H9 (cell line): ENCODE data around the gene TMEM273. TPM values are rescaled to one million over a fixed set of nuclear protein-coding genes. Genes with fewer than 3 reads are reported as not detected.

Experiments used
- DNase-seq: peaks from one replicate; pipeline ENCODE4 v3.0.0-alpha.2; 2017
- H2AFZ ChIP-seq: one replicate; pipeline ENCODE4 v1.6.1; 2013; ENCODE audit warnings: mild to moderate bottlenecking, low read length, control low read depth, moderate library complexity
- H2AK5ac ChIP-seq: 2 replicates; pipeline ENCODE4 v1.6.1; 2013; ENCODE audit warnings: low read length, control low read depth, mixed read lengths; ENCODE audit not compliant: insufficient read length
- H2BK120ac ChIP-seq: one replicate; pipeline ENCODE4 v1.6.1; 2013; ENCODE audit warnings: low read depth, mild to moderate bottlenecking, low read length, control low read depth, inconsistent platforms; ENCODE audit not compliant: poor library complexity, severe bottlenecking
- H2BK12ac ChIP-seq: 2 replicates; pipeline ENCODE4 v1.6.1; 2013; ENCODE audit warnings: low read length, control low read depth, mixed read lengths, low read depth; ENCODE audit not compliant: insufficient read length
- H2BK15ac ChIP-seq: 2 replicates; pipeline ENCODE4 v1.6.1; 2013; ENCODE audit warnings: low read depth, low read length, control low read depth
- H2BK20ac ChIP-seq: one replicate; pipeline ENCODE4 v1.6.1; 2013; ENCODE audit warnings: low read depth, mild to moderate bottlenecking, low read length, control low read depth, inconsistent platforms; ENCODE audit not compliant: poor library complexity, severe bottlenecking
- H2BK5ac ChIP-seq: 2 replicates; pipeline ENCODE4 v1.6.1; 2013; ENCODE audit warnings: low read length, control low read depth, mixed read lengths; ENCODE audit not compliant: insufficient read length
- H3K14ac ChIP-seq: 2 replicates; pipeline ENCODE4 v1.6.1; 2013; ENCODE audit warnings: low read length, control low read depth; ENCODE audit not compliant: insufficient read depth
- H3K18ac ChIP-seq: 2 replicates; pipeline ENCODE4 v1.6.1; 2013; ENCODE audit warnings: low read depth, mild to moderate bottlenecking, mixed read lengths, low read length, control low read depth; ENCODE audit not compliant: insufficient read length
- H3K23ac ChIP-seq: 2 replicates; pipeline ENCODE4 v1.6.1; 2013; ENCODE audit warnings: low read length, control low read depth, mixed read lengths, low read depth; ENCODE audit not compliant: insufficient read length
- H3K23me2 ChIP-seq: 2 replicates; pipeline ENCODE4 v1.6.1; 2013; ENCODE audit warnings: low read depth, mild to moderate bottlenecking, mixed read lengths, low read length, control low read depth; ENCODE audit not compliant: insufficient read length, poor library complexity, severe bottlenecking
- H3K27ac ChIP-seq: 2 replicates; pipeline ENCODE4 v1.5.1; 2013; ENCODE audit warnings: low read length, control low read depth, mixed read lengths, low read depth; ENCODE audit not compliant: insufficient read length
- H3K27me3 ChIP-seq: 2 replicates; pipeline ENCODE4 v1.6.1; 2013; ENCODE audit warnings: low read length, control low read depth, inconsistent platforms; ENCODE audit not compliant: insufficient read depth
- H3K4ac ChIP-seq: 2 replicates; pipeline ENCODE4 v1.6.1; 2013; ENCODE audit warnings: low read depth, mild to moderate bottlenecking, control low read depth, inconsistent platforms, low read length, moderate library complexity
- H3K4me1 ChIP-seq: 2 replicates; pipeline ENCODE4 v1.6.1; 2013; ENCODE audit warnings: low read length, control low read depth, inconsistent platforms; ENCODE audit not compliant: insufficient read depth
- H3K4me2 ChIP-seq: 2 replicates; pipeline ENCODE4 v1.6.1; 2013; ENCODE audit warnings: low read length, control low read depth, mixed read lengths; ENCODE audit not compliant: insufficient read length, insufficient read depth
- H3K56ac ChIP-seq: 2 replicates; pipeline ENCODE4 v1.6.1; 2013; ENCODE audit warnings: low read depth, mild to moderate bottlenecking, mixed read lengths, low read length, control low read depth; ENCODE audit not compliant: insufficient read length
- H3K79me1 ChIP-seq: 2 replicates; pipeline ENCODE4 v1.6.1; 2013; ENCODE audit warnings: low read depth, mild to moderate bottlenecking, moderate library complexity, low read length, control low read depth, inconsistent platforms; ENCODE audit not compliant: insufficient read depth, poor library complexity, severe bottlenecking
- H3K79me2 ChIP-seq: 2 replicates; pipeline ENCODE4 v1.6.1; 2013; ENCODE audit warnings: low read length, control low read depth, inconsistent platforms; ENCODE audit not compliant: insufficient read depth
- H3K9ac ChIP-seq: 2 replicates; pipeline ENCODE4 v1.6.1; 2013; ENCODE audit warnings: low read length, control low read depth, mixed read lengths; ENCODE audit not compliant: insufficient read length; ENCODE audit errors: extremely low read depth
- H3K9me3 ChIP-seq: one replicate; pipeline ENCODE4 v1.6.1; 2013; ENCODE audit warnings: low read depth, low read length, inconsistent platforms; ENCODE audit not compliant: control insufficient read depth
- H3T11ph ChIP-seq: one replicate; pipeline ENCODE4 v1.6.1; 2013; ENCODE audit warnings: mild to moderate bottlenecking, low read length, control low read depth, inconsistent platforms
- H4K20me1 ChIP-seq: one replicate; pipeline ENCODE4 v1.6.1; 2013; ENCODE audit not compliant: control insufficient read depth, insufficient read length, insufficient read depth
- H4K5ac ChIP-seq: 2 replicates; pipeline ENCODE4 v1.6.1; 2013; ENCODE audit warnings: low read depth, mild to moderate bottlenecking, mixed read lengths, low read length, control low read depth; ENCODE audit not compliant: insufficient read length
- H4K8ac ChIP-seq: replicated peaks from 2 replicates; pipeline ENCODE4 v1.6.1; 2013; ENCODE audit warnings: low read length, control low read depth, mixed read lengths, low read depth; ENCODE audit not compliant: insufficient read length
- H4K91ac ChIP-seq: 2 replicates; pipeline ENCODE4 v1.6.1; 2013; ENCODE audit warnings: low read depth, mild to moderate bottlenecking, moderate library complexity, mixed read lengths, low read length, control low read depth; ENCODE audit not compliant: insufficient read length
- H3K27ac Mint-ChIP-seq, 3 experiments: 2 replicates in 2 of 3; 3 replicates in 1 of 3; pipeline ENCODE4 v1.8.0; 2020 to 2021; ENCODE audit warnings: mixed read lengths in 3 of 3, mild to moderate bottlenecking in 1 of 3, moderate library complexity in 1 of 3
- H3K27me3 Mint-ChIP-seq: 2 replicates; pipeline ENCODE4 v1.8.0; 2021; ENCODE audit warnings: low read depth, mild to moderate bottlenecking, moderate library complexity, mixed read lengths
- H3K36me3 Mint-ChIP-seq, 3 experiments: 2 replicates in 2 of 3; 3 replicates in 1 of 3; pipeline ENCODE4 v1.8.0; 2020 to 2021; ENCODE audit warnings: low read depth in 3 of 3, mixed read lengths in 3 of 3; ENCODE audit not compliant: insufficient read depth in 1 of 3
- H3K4me1 Mint-ChIP-seq, 2 experiments: 2 replicates each; pipeline ENCODE4 v1.8.0; 2020; ENCODE audit warnings: mixed read lengths in 2 of 2
- H3K4me3 Mint-ChIP-seq, 2 experiments: 2 replicates in 1 of 2; 3 replicates in 1 of 2; pipeline ENCODE4 v1.8.0; 2020 to 2021; ENCODE audit warnings: mild to moderate bottlenecking in 2 of 2, mixed read lengths in 2 of 2, moderate library complexity in 1 of 2
- H3K9me3 Mint-ChIP-seq, 2 experiments: 2 replicates in 1 of 2; 3 replicates in 1 of 2; pipeline ENCODE4 v1.8.0; 2020; ENCODE audit warnings: mild to moderate bottlenecking in 2 of 2, mixed read lengths in 2 of 2, moderate library complexity in 1 of 2
- CTCF ChIP-seq: fragments of 200-600 bp; sonication (generic); conservative IDR thresholded peaks from 3 replicates; pipeline ENCODE4 v1.8.0; 2021; ENCODE audit warnings: antibody characterized with exemption, mild to moderate bottlenecking
- WGBS: extraction: QIAGEN DNeasy Blood & Tissue Kit; methylation state at CpG from one replicate; pipeline ENCODE4 v1.1.7; 2013; ENCODE audit warnings: missing lambda C conversion rate, low lambda C conversion rate, mixed read lengths; ENCODE audit not compliant: insufficient read length; ENCODE audit errors: extremely low coverage; 5-methylcytosine and 5-hydroxymethylcytosine counted together
- total RNA-seq: library from RNA; stranded (reverse); gene quantifications from 2 replicates; pipeline ENCODE4 v1.2.1, GENCODE V29; 2021

Gene TMEM273
- total RNA-seq, 1 experiment from 2014 or later: not detected

- Histone ChIP-seq H3K14ac (no peak overlapping the region), H2AK5ac (no peak overlapping the region), H3T11ph (no peak overlapping the region), H4K8ac (no peak overlapping the region), H3K79me1 (no peaks in the 10 kb centered on the region), H3K4me1 (no peaks in the 10 kb centered on the region), H4K5ac (no peak overlapping the region), H3K9ac (no peak overlapping the region), H2BK15ac (no peak overlapping the region), H2AFZ (no peak overlapping the region), H3K56ac (no peak overlapping the region), H2BK20ac (no peak overlapping the region), H3K27me3 (no peaks in the 10 kb centered on the region), H4K91ac (no peak overlapping the region), H3K79me2 (no peaks in the 10 kb centered on the region), H3K18ac (no peak overlapping the region), H3K4me2 (no peak overlapping the region), H3K23ac (no peak overlapping the region), H3K9me3 (no peaks in the 10 kb centered on the region), H2BK5ac (no peak overlapping the region), H3K27ac (no peak overlapping the region), H4K20me1 (no peaks in the 10 kb centered on the region), H2BK120ac (no peak overlapping the region), H3K23me2 (no peaks in the 10 kb centered on the region), H3K4ac (no peak overlapping the region), H2BK12ac (no peak overlapping the region)
- no peak for TF ChIP-seq CTCF
- Mint-ChIP-seq H3K4me1 (0 out of 4 replicates have a peak, but pooled peaks cover 0 to 2% of the 10 kb centered on the region in 2 experiments), H3K27me3 (peaks cover 22% of the 10 kb centered on the region), H3K9me3 (peaks cover 3 to 8% of the 10 kb centered on the region in 2 experiments; a peak in 3 of 5 replicates), H3K27ac (no peak overlapping the region), H3K36me3 (no peaks in the 10 kb centered on the region; a peak in 1 of 7 replicates), H3K4me3 (no peak overlapping the region)
- no peak for DNase-seq
- whole genome bisulfite sequencing: no CpG with 5 or more reads among the region's 2 CpGs
Observed at GRCh38 chr10:49220679-49221078, 32.5 kb upstream of the TMEM273 start.
